ENCODE results near the gene ORM2.

DNA sequence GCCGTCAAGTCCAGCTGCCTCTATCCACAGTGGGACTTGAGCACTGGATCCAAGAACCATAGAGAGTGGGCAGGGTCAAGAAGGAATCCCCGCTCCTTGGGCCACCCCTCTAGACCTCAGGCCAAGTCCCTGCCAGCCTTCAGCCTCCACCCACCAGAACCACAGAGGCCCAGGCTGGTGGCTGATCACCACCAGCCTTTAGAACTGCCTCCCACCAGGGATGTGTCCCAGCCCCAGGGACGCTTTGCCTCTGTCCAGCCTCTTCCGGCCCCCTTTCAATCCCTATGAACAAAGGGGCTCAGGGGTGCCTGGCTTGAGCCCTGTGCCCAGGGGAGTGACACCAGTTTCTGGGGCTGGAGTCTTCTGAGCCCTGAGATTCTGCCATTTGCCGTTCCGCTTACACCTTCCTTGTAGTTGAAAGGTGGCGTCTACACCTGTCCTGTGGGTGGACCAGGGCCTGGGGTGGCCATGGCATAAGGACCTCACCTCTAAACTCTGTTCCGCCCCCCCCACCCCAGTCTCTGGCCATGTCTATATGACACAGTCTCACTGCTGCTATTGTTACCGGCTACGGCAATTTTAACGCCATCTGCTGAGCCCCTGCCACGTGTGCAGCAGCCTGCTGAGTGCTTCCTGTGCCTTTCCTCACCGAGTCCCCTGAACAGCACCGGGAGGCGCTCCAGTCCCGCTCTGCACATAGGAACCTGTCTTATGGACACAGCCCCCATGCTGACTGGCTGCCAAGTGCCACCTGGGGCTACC is 42.5 kb upstream of the ORM2 start:
- TF ChIP-seq, protein P1, sequence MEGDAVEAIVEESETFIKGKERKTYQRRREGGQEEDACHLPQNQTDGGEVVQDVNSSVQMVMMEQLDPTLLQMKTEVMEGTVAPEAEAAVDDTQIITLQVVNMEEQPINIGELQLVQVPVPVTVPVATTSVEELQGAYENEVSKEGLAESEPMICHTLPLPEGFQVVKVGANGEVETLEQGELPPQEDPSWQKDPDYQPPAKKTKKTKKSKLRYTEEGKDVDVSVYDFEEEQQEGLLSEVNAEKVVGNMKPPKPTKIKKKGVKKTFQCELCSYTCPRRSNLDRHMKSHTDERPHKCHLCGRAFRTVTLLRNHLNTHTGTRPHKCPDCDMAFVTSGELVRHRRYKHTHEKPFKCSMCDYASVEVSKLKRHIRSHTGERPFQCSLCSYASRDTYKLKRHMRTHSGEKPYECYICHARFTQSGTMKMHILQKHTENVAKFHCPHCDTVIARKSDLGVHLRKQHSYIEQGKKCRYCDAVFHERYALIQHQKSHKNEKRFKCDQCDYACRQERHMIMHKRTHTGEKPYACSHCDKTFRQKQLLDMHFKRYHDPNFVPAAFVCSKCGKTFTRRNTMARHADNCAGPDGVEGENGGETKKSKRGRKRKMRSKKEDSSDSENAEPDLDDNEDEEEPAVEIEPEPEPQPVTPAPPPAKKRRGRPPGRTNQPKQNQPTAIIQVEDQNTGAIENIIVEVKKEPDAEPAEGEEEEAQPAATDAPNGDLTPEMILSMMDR (IDR thresholded peaks at IDR 0.05) = no peak
- TF ChIP-seq EZH2 (IDR thresholded peaks at IDR 0.05) = no peak

All from neural progenitor cell (in vitro differentiated cells).